GM21529 (cell line): ENCODE results near the gene USP6NL.
"Not testable (repeated sequence)": the region's sequence is repeated elsewhere in the genome, so short reads cannot be mapped to it uniquely, and the experiment has no call there.

ENCODE experiments used
- ATAC-seq: cut with Tn5 transposase; IDR thresholded peaks from one replicate; pipeline ENCODE4 v1.9.1; 2021; ENCODE audit not compliant: unreplicated experiment

Gene USP6NL

DNA sequence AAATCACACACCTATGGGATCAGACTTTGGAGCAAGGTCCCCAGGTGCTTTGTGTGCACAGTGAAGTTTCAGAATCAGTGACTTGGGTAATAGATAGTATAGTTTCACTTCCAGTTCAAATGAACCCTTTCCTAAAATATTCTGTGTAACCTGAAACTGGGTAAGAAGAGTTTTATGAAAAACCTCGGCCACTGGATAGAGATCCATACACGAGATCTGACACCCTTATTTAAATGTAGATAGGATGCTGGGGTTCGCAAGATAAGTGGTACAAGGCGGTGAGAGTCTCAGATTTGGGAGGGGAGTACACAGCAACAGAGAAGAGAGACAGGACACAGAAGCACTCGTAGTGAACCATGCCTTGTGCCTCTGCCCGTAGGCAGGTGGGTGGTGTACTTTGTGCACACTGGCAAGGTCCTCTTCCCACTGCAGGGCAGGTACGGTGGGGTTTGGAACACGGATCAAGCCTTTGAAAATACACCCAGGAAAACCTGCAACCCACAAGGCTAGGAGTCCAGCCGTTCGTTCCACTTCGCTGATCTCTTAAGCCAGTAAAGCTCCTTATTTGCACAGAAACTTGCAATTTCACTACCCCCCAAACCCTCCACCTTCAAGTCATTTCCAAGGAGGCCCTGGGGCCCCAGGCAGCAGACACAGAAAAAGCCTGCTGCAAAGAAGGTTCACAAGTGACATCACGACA lies 162.8 kb downstream of the USP6NL start:
- ATAC-seq: peak; percentile 89

DNA sequence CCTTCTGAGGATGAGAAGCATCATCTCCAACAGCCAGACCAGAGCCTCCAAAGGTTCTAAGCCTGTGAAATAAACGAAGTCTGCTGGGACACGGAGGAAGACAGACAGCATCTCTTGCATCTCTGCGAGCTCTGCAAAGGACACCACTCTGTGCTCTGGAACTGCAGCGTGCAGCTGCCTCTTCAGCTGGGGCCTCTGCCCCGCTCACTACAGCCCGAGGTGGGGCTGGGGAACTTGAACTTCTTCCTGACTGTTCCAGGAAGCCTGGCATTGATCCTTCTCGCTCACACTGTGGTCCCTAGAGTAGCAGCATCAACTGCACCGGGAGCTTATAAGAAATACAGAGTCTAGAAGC lies 163.3 kb downstream of the USP6NL start:
- peak; percentile 55 for ATAC-seq

DNA sequence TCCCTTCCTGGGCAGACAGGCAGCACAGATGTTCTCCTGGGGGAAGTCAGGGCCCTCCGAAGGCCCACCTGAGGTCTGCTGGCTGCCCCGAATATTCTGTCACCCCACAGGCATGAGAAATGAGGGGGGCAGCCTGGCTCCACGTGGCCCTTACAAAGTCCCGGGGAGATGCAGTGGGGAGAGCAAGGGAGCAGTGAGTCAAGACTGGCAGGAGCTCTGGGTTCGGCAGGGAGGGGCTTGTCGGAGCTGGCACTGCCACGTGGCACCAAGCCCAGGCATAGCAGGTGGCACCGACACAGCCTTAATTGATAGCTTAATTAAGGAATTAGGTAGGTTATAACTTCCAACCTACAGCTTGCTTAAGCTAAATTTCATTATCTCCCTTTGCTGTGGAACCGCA lies 163.9 kb downstream of the USP6NL start:
- no peak for ATAC-seq

DNA sequence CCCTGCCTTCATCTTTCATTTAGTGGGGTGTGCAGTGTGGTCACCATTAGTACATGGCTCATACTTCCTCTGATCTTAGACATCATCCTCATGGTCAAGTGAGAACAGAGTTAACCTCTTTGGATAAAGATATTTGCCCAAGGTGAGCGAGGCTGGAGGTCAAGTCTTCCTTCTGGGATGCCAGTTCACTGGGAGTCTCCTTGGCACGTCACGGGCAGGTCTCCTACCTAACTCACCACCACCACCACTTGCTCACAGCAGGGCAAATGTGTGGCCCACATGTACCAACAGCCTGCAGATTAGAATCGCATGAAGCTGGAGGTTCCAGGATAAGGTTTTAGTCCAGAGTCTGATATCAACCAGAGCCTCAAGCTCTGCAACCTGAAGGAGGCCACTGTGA lies 164.6 kb downstream of the USP6NL start:
- no peak for ATAC-seq

DNA sequence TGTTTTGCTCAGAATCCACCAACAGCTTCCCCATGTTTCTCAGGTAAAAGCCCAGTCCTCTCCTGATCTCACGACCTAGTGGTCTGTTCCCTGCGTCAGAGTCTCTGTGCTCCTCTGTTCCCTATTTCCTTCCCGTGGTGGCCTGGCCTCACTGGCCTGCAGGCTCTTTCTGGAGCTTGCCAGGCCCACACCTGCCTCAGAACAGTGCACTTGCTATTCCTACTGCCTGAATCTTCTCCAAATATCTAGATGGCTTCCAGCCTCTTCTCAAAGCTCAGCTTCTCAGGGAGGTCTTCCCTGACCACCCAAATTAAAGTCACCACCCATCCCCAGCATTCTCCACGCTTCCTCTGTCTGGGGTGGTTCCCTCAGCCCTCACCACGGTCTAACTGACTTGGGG lies 165.3 kb downstream of the USP6NL start:
- no peak for ATAC-seq

DNA sequence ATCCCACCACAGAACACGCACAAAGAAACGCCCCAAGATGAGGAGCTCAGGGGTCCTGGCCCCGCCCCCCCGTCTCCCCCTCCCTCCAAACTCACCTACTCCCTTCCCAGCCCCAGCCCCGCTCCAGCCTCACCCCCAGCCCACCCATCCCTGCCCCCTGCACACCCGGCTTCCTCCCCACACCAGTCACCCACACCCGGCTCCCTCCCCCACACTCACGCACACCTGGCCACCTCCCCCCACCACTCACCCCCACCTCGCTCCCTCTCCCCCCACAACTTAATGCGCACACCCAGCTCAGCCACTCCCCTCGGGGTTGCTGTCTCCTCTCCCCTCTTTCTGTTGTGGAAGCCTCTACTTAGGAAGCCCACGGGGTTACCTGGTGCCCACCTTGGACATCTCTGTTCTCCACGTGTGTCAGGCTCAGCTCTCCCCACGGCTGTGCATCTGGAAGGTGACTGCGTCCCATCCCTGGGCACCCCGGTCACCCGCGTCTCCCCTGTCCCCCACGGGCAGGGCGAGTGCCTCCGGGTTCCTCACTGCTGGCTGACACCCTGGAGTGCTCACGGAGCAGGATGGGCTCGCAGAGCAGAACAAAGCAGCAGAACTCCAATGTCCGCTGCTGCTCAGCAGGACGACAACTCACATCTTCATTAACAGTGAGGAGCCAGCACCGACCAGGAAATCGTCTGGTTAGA lies 166.8 kb downstream of the USP6NL start:
- ATAC-seq: no peak

DNA sequence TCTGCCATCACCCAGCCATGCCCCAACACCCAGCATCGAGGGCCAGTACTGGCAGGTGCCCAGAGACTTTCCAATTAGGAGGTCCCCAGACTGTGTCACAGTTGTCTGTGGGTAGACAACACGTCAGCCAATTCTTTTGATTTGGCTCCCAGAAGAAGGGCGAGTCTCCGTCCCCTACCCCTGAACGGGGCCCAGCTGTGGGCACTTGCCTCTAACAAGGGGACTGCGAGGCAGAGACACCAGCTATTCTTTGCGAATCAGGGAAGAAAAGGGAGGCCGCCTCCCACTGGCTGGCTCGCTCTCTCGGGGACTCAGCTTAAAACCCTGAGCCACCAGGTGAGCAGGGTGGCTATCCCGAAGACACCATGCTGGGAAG lies 167.3 kb downstream of the USP6NL start:
- ATAC-seq: no peak

DNA sequence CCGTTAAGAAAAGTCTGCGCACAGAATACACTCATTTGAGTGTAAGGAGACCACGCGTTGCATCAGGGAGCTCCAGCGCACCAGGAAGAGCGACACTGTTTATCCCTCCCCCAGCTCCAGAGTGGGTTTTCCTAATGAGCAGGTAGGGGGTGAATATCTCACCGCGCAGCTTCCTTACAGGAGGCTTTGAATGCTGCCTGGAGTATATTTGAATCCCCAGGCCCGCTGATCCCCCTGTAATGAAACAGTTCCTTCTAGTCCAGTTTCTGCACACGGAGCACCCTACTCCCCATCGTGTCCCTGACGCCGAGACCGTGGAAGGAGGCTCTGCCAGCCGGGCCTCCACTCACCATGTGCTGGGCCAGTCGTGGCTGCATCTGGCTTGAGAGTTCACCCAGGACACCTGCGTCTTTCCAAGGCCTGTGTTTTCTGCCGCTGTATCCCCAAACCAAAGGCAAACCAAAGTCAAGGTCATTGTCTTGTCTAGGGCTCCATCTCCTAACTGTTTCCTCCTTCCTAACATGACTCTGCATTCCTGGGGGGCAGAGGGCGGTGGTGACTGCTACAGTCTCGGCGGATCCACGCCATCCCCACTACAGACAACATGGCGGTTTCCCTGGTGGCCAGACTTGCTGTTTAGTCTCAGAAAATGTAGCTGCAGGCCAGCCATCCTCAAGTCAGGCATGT lies 167.8 kb downstream of the USP6NL start:
- ATAC-seq: no peak

DNA sequence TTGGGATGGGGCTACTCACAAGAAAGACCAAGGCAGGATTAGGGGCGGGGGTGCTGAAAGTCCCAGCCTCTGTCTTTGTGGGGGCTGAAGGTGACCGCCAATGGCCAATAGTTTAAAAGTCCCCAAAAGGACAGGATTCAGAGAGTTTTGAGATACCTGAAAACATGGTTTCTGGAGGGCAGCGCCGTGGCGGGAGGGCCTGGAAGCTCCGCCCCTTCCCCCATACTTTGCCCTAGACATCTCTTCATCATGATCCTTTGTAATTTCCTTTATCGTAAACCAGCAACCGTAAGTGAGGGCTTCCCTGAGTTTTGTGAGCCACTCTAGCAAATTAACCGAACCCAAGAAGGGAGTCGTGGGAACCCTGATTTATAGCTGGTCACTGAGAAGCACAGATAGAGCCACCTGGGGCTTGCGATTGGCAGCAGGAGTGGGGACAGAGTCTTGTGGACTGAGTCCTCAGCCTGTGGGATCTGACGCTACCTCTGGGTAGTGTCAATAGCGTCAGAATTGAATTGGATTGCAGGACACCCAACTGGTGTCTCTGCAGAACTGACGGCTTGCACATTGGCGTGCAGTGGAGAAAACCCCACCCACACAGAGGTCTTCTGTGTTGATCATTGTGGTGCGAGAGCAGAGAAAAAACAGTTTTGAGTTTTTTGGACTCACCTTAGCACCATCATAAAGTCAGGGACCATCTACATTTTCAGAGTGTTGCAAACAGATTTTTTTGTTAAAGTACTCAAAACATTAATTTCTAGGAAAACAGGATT lies 169.3 kb downstream of the USP6NL start:
- no peak for ATAC-seq

DNA sequence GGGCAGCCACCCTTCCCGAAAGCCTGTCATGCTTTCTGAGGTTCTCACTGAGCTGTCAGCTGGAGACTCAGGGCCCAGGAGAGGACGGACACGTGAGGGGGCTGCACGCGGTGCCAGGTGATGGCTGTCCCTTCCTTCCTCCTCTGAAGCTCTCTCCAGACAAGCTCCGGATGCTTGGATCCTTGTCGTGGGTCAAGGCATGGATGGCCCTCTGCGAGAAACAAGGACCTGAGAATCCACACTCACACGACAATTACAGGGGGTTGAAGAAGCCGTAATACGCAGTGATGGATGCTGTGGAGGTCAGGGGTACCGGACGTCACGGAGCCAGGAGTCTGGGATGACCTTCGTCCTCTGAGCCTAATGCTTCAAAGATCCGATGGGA lies 170.3 kb downstream of the USP6NL start:
- ATAC-seq: no peak

DNA sequence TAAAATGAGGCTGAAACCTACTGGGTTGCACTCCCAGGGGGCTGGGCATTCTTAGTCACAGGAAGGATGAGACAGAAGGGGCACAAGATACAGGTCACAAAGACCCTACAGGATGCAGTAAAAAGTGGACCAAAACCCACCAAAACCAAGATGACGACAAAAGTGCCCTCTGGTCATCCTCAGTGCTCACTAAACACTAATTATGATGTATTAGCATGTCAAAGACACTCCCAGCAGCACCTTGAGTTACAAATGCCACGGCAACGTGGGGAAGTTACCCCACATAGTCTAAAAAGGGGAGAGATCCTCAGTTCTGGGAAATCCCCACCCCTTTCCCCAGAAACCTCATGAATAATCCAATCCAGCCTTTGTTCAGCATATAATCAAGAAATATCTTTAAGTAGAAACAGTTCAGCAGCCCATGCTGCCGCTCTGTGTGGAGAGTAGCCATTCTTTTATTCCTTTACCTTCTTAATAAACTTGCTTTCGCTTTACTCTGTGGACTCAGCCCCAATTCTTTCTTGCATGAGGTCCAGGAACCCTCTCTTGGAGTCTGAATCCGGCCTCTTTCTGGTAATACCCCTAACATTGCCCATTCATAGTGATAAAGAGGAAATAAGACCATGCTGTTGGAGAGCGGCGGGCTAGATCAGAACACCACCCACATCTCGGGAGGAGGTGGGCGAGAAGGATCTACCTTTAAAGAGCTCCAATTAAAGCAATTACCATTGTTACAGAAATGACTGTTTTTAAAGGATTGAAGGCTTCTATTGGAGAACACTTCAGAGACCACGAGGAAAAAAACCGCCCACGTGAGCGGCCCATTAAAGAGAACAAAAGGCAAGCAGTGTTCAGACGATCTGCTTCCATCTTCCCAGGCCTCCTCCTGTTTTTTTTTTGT lies 170.9 kb downstream of the USP6NL start:
- no peak for ATAC-seq

DNA sequence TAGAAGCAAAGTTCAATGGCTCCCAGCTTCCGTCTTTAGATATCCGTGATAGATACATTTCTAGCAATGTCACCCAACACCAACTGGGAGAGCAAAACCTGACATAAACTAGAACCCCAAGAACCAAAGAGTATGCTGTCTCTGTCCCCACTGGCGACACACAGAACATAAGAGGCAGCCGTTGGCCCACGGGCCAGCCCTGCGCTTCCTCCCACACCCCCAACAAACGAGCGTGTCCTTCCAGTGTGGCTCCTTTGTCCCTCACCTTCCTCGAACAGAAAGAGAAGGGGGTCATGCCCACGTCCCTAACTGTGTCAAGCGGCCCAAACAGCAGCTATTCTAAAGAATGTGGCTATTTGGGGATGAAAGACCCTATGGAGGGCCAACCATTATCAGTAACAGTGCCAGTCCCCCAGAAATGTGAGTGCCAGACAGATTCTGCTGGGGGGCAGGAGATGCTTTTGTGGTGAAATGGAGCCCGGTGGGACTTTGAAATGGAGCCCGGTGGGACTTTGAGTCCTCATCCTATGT lies 171.9 kb downstream of the USP6NL start:
- ATAC-seq: no peak

DNA sequence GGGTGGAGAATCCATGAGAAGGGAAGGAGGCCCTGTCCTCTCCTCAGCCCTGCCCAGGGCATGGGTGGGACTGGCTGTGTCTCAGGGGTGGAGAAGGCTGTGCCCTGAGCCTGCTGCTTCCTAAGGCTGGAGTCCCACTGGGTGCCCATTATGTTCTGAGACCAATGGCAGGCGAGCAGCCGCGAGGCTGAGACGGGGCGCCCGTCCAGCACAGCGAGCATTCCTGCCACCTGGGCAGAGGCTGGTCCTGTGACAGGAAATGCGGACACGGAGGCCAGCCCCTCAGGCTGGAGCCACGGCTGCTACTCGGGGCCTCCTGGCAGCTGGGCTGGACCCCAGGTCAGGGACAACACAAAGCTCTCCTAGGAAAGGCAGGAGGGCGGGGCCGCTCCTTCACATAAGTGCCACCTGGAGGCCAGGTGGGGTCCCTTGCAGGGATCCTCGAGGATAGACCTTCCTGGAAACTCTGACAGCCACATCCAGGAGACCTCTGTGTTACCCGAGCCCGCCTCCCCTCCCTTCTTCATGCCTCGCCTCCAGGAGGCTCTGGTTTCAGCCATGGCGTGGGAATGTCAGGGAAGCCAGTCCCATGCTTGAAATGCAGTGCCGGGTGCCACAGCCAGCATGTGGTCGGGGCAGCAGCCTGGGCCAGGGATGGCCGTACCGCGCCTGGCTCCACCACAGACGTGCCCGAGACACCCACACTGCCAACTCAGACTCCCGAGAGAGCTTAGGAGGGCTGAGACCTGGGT lies 173.9 kb downstream of the USP6NL start:
- no peak for ATAC-seq

DNA sequence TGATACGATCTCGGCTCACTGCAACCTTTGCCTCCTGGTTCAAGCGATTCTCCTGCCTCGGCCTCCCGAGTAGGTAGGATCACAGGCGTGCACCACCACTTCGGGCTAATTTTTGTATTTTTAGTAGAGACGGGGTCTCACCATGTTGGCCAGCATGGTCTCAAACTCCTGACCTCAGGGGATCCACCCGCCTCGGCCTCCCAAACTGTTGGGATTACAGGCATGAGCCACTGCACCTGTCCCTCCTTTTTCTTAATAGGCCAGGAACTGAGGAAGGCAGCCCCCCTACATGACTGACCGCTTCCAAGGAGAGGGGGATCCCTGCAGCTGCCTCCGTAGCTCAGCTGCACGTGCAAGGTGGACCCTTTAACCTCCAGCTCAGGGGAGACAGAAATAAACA lies 175.0 kb downstream of the USP6NL start:
- ATAC-seq: not testable (repeated sequence)

DNA sequence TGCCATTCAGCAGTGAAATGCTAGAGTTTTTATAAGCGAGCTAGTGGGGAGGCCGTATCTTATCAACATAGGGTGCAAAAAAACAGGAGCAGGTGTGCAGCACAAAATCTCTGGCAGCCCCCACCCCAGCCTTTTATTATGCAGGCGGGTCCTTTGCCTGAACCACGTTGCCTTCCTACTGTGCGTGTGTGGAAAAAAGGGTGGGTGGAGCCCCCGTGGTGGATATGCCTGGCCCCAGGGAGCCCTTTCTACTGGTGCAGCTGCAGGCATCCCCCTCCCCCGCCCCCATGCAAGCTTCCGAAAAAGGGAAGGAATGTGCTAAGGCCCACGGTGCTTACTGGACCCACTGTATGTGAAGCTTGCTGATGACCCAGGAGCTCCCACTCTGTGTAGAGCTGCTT lies 175.9 kb downstream of the USP6NL start:
- ATAC-seq: no peak

DNA sequence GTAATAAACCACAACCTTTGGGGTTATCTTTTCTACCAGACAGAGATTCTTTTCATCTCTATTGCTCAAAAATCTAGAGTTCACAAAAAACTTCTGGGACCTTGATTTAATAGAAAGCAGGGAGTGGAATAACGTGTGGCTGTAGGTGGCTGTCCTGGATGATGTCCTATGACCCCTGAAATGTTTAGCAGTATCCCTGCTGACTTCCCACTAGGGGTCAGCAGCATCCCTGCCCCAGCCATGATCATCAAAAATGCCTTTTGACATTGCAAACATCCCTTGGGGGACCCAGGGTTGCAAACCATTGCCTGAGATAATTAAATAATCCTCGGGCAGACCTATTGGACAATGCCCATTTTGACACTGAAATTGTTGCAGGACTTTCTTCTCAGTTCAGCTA lies 177.1 kb downstream of the USP6NL start:
- no peak for ATAC-seq

DNA sequence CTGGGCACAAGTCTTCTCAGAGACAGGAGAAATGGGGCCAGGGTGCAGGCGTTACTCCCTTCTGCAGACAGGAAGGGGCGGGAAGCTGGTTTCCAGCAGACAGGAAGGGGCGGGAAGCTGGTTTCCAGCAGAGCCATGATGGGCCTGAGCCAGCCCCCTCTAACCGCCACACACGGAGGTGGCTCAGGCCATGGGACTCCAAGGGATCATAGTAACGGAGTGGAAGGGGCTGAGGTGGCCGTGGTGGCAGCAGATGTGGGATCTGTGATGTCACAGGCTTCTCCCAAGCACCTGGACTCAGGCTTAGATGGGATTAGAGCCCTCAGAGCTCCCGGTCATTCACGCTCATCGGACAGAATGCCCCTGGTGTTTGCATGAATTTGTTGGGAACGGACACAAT lies 177.8 kb downstream of the USP6NL start:
- ATAC-seq: no peak

DNA sequence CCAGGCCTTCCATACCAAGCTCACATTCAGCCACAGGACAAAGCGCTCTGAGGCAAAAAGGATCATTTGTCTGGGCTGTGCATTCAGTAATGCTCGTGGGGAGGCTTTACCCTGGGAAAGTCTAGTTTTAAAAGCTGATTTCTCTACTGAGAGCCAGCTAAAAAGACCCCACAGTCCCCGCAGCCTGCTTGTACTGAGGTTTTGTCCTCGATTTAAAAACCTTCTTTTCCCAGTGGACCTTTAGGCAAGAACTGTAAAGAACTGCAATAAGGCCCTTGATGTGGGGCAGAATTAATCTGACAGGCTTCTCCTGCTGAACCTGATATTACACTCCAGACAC lies 180.3 kb downstream of the USP6NL start:
- no peak for ATAC-seq

DNA sequence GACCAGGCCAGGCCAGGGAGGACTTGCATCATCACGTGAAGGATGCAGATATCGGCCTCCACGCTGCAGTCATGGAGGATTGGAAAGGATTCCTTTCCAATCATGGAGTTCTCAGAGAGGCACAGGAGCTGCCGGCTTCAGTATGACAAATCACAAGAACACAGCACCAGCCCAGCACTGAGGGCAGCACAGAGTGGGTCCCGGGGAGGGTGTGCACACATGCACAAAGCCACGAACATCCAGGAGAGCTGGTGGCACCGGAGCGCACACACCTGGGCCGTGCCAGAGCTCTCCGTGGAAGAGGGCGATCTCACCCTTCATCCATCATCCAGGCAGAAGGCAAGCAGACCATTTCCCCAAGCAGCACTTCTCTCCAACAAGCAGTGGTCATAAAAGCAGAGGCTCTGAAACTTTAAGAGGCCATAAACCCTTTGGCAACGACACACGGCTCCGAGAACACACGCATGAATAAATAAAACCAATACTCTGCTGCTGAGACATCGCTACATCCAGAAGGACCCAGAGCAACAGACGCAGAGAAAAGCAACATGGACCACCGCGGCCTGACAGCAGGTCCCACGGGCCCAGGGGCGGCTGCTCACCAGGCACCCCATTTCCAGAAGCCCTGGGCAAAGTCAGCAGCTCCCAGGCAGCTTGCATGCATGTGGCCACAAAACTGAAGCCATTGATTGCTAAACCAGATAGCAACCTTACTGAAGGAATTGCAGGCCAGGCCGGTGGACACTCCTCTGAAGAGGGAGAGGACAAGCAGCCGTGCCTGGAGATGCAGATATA lies 180.8 kb downstream of the USP6NL start:
- no peak for ATAC-seq
